Panc1 (cell line): ENCODE results near the gene DCHS2.

Experiments
- POLR2AphosphoS5 ChIP-seq: IDR thresholded peaks from 2 replicates; pipeline ENCODE4 v1.6.1; 2012; ENCODE audit warnings: mild to moderate bottlenecking, low read depth, low read length, moderate library complexity
- TF ChIP-seq, protein P1 (sequence below), 2 experiments: IDR thresholded peaks; 2 replicates each; pipeline ENCODE4 v1.6.1; 2011 to 2012; ENCODE audit warnings: low read depth in 2 of 2, control low read depth in 1 of 2, low read length in 1 of 2, mild to moderate bottlenecking in 1 of 2, moderate library complexity in 1 of 2; ENCODE audit not compliant: insufficient read depth in 1 of 2
- TF ChIP-seq, protein P2 (sequence below): fragments of 450-650 bp; IDR thresholded peaks from 2 replicates; pipeline ENCODE4 v1.5.1; 2017; ENCODE audit warnings: mild to moderate bottlenecking

DNA sequence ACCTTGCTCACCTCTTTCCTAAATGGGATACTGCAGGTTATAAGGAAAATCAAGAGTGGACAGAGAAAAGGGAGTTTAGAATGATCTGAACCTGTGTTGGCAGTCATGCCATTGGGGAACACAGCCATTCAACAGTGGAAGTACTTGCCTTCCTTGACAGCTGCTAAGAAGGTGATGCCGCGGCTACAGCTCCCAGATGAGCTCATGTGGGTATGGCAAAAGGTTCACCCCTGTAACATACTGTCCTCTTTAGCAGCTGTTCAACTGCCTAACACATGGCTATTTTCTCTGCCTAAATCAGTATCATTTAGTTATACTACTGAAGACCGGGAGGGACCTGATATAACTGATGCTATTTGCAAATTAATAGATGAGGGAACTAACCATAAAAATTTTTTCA, 76.8 kb downstream of the DCHS2 start:
- TF ChIP-seq, protein P1, sequence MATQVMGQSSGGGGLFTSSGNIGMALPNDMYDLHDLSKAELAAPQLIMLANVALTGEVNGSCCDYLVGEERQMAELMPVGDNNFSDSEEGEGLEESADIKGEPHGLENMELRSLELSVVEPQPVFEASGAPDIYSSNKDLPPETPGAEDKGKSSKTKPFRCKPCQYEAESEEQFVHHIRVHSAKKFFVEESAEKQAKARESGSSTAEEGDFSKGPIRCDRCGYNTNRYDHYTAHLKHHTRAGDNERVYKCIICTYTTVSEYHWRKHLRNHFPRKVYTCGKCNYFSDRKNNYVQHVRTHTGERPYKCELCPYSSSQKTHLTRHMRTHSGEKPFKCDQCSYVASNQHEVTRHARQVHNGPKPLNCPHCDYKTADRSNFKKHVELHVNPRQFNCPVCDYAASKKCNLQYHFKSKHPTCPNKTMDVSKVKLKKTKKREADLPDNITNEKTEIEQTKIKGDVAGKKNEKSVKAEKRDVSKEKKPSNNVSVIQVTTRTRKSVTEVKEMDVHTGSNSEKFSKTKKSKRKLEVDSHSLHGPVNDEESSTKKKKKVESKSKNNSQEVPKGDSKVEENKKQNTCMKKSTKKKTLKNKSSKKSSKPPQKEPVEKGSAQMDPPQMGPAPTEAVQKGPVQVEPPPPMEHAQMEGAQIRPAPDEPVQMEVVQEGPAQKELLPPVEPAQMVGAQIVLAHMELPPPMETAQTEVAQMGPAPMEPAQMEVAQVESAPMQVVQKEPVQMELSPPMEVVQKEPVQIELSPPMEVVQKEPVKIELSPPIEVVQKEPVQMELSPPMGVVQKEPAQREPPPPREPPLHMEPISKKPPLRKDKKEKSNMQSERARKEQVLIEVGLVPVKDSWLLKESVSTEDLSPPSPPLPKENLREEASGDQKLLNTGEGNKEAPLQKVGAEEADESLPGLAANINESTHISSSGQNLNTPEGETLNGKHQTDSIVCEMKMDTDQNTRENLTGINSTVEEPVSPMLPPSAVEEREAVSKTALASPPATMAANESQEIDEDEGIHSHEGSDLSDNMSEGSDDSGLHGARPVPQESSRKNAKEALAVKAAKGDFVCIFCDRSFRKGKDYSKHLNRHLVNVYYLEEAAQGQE (IDR thresholded peaks at IDR 0.05; ENCODE audit: insufficient read depth in 1 of 2, low read depth in 2 of 2, low read length in 1 of 2): no peak
- TF ChIP-seq, protein P2, sequence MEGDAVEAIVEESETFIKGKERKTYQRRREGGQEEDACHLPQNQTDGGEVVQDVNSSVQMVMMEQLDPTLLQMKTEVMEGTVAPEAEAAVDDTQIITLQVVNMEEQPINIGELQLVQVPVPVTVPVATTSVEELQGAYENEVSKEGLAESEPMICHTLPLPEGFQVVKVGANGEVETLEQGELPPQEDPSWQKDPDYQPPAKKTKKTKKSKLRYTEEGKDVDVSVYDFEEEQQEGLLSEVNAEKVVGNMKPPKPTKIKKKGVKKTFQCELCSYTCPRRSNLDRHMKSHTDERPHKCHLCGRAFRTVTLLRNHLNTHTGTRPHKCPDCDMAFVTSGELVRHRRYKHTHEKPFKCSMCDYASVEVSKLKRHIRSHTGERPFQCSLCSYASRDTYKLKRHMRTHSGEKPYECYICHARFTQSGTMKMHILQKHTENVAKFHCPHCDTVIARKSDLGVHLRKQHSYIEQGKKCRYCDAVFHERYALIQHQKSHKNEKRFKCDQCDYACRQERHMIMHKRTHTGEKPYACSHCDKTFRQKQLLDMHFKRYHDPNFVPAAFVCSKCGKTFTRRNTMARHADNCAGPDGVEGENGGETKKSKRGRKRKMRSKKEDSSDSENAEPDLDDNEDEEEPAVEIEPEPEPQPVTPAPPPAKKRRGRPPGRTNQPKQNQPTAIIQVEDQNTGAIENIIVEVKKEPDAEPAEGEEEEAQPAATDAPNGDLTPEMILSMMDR: no peak
- TF ChIP-seq POLR2AphosphoS5: no peak
